ENCODE results near the gene DKKL1. TPM values are rescaled to one million over a fixed set of nuclear protein-coding genes. Genes with fewer than 3 reads are reported as not detected.

The DKKL1 gene
- total and polyA plus RNA-seq, 8 donors = 0.12 to 1.3 (median 0.46) TPM; not detected in 3

DNA sequence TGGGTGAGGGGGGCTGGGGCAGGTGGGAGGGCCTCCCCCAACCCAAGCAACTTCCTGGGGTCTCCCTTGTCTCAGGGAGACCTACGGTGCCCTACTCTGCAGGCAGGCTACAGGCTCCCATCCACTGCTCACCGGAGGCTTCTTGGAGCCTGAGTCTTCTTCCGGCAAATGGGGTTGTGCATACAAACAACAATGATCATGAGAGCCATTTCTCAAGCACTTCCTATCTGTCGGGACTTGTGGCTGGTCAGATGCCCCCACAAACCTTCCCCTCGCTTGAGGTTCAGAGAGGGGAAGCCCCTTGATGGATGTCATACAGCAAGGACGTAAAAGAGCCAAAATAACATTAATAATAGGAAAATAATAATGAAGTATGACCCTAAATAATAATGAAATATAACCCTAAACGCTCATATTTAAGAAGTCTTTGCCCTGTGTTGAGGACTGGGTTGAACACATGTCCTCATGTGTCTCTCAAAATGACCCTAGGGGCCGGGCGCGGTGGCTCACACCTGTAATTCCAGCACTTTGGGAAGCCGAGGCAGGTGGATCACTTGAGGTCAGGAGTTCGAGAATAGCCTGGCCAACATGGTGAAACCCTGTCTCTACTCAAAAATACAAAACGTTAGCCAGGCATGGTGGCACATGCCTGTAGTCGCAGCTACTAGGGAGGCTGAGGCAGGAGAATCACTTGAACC lies 27.7 kb upstream of the DKKL1 start:
- Histone ChIP-seq H3K36me3 (peaks cover 0 to 3% (median 0%) of the 10 kb centered on the region in 3 donors), H3K4me3 (peak overlapping the region in 1 of 4 donors; percentile 30), H3K27me3 (no peaks in the 10 kb centered on the region), H3K9me3 (no peaks in the 10 kb centered on the region), H3K4me1 (peaks cover 0 to 6% (median 0%) of the 10 kb centered on the region in 3 donors), H3K27ac (peak overlapping the region in 1 of 4 donors; percentile 22)
- intact Hi-C loops (cut with DNase I) = no loop called here
- WGBS, 2 donors = 85 to 89% methylated on average over 14 of the region's 14 CpGs
- DNase-seq = no peak
- TF ChIP-seq, protein P1, sequence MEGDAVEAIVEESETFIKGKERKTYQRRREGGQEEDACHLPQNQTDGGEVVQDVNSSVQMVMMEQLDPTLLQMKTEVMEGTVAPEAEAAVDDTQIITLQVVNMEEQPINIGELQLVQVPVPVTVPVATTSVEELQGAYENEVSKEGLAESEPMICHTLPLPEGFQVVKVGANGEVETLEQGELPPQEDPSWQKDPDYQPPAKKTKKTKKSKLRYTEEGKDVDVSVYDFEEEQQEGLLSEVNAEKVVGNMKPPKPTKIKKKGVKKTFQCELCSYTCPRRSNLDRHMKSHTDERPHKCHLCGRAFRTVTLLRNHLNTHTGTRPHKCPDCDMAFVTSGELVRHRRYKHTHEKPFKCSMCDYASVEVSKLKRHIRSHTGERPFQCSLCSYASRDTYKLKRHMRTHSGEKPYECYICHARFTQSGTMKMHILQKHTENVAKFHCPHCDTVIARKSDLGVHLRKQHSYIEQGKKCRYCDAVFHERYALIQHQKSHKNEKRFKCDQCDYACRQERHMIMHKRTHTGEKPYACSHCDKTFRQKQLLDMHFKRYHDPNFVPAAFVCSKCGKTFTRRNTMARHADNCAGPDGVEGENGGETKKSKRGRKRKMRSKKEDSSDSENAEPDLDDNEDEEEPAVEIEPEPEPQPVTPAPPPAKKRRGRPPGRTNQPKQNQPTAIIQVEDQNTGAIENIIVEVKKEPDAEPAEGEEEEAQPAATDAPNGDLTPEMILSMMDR (IDR thresholded peaks at IDR 0.05) = no peak
- no peak for ATAC-seq
- FAIRE-seq = no peak

DNA sequence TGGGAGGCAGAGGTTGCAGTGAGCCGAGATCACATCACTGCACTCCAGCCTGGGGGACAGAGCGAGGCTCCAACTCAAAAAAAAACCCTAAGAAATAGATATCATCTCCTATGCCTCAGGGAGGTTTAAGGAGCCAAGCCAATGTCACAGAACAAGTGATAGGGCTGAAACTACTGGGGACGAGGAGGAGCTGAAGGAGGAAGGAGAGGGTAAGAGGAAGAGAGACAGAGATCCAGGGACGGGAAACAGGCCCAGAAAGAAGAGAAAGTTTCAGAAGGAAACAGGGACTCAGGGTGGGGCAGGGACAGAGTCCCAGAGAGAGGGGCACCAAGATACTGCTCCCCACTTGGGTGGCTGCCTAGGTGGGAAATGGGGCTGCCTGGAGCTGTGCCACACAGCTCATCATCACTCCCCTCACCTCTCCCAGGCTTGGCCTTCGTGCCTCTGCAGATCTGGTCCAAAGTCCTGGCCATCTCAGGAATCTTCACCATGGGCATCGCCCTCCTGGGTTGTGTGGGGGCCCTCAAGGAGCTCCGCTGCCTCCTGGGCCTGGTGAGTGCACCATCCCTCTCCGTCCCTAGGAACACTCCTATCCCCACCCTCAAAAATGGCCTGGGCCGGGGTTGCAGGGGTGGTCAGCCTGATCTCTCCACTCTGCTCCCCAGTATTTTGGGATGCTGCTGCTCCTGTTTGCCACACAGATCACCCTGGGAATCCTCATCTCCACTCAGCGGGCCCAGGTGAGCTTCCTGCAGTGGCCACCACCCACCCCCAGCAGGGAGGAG lies 27.0 kb upstream of the DKKL1 start:
- 92% methylated on average over 10 of the region's 10 CpGs for WGBS, 2 donors
- ATAC-seq = no peak
- DNase-seq = peak in 2 of 6 donors; percentile 19 to 51
- no peaks in the 10 kb centered on the region for H3K9me3 ChIP-seq
- no peak overlapping the region for H3K27ac ChIP-seq
- peaks cover 0 to 2% (median 0%) of the 10 kb centered on the region in 3 donors for H3K36me3 ChIP-seq
- FAIRE-seq = no peak
- H3K27me3 ChIP-seq = no peaks in the 10 kb centered on the region
- intact Hi-C loops (cut with DNase I) = no loop called here
- H3K4me3 ChIP-seq = no peak overlapping the region
- TF ChIP-seq, protein P1 (IDR thresholded peaks at IDR 0.05) = no peak
- H3K4me1 ChIP-seq = peaks cover 0 to 6% (median 0%) of the 10 kb centered on the region in 3 donors

DNA sequence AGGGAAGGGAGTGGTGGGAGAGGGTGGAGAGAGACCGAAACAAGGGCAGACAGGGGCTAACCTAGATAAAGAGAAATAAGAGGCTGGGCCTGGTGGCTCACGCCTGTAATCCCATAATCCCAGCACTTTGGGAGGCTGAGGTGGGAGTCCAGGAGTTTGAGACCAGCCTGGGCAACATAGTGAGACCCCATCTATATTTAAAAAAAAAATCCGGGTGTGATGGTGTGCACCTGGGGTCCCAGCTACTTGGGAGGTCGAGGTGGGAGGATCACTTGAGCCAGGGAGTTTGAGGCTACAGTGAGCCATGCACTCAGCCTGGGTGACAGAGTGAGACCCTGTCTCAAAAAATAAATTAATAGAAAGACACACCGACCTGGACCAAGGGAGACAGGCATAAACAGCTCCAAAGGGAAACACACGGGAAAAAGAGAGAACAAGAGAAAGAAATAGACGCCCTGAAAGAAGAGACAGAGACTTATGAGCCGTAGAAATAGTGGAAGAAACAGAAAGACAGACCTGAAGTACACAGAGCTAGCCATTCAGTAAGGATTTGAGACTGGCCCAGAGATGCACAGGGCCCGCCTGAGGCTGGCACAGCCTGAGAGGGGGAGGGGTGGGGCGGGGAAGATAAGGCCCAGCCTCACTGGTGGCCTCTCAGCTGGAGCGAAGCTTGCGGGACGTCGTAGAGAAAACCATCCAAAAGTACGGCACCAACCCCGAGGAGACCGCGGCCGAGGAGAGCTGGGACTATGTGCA lies 26.2 kb upstream of the DKKL1 start:
- no peak for ATAC-seq
- intact Hi-C loops (cut with DNase I) = no loop called here
- Histone ChIP-seq H3K4me3 (no peak overlapping the region), H3K27me3 (no peaks in the 10 kb centered on the region), H3K36me3 (peaks cover 0 to 6% (median 0%) of the 10 kb centered on the region in 3 donors), H3K4me1 (peaks cover 0 to 6% (median 0%) of the 10 kb centered on the region in 3 donors), H3K9me3 (no peaks in the 10 kb centered on the region), H3K27ac (no peak overlapping the region)
- FAIRE-seq = no peak
- TF ChIP-seq, protein P1 (IDR thresholded peaks at IDR 0.05) = no peak
- DNase-seq = no peak
- WGBS, 2 donors = 83 to 87% methylated on average over 19 of the region's 19 CpGs

DNA sequence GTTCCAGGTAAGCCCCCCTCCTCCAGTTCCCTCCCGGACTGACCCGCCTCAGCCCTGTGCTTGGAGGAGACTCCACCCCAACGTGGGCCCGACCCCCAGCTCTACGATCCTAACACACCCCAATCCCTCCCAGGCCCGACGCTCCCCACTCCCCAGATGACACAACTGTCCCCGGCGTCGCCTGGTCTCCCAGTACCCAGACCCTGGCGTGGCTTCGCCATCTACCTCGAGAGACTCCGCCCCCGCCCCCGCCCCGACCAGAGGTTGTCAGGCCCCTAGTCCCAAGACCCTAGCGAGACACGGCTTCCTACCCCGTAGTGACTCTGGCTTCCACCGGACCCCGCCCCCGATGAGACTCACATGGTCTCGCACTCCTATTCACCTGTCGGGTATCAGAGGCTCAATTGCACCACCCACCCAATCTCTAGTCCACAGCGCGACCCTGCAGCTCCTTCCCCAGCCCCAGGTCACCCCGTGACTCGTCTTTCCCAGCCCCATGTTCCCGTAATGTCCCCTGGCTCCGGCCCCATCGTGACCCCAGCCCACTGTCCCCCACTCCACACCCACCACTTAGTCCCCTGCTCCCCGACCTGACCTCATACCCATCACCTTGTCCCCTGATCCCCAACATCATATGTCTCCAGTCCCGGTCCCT lies 25.5 kb upstream of the DKKL1 start:
- WGBS, 2 donors = 47 to 51% methylated on average over 32 to 34 of the region's 34 CpGs
- peak; percentile 31 to 83 (median 53) for DNase-seq

More for the DNA sequence above, 25.5 kb upstream of the DKKL1 start:
- Histone ChIP-seq H3K9me3 (no peaks in the 10 kb centered on the region), H3K36me3 (peaks cover 0 to 13% (median 0%) of the 10 kb centered on the region in 3 donors), H3K27ac (no peak overlapping the region), H3K4me1 (peaks cover 0 to 6% (median 0%) of the 10 kb centered on the region in 3 donors), H3K4me3 (peak overlapping the region in 2 of 4 donors; percentile 39 to 47), H3K27me3 (no peaks in the 10 kb centered on the region)
- no peak for ATAC-seq
- no peak for FAIRE-seq
- intact Hi-C loops (cut with DNase I) = no loop called here
- TF ChIP-seq, protein P1 (IDR thresholded peaks at IDR 0.05) = no peak

All from pancreas (tissue), 10 donors.